Activated CD8-positive, alpha-beta memory T cell treated with anti-CD3 and anti-CD28 coated beads for 48 hours (primary cell): ENCODE data around the gene PAAF1.

Experiments used
- DNase-seq, 3 experiments: peaks; one replicate each; pipeline ENCODE4 v3.0.0-alpha.2; 2020; ENCODE audit warnings: low read depth in 2 of 3, low spot score in 2 of 3

The PAAF1 gene

GRCh38 chr11:73972187-73972586, 95.4 kb downstream of the PAAF1 start:
- no peak for DNase-seq

DNA sequence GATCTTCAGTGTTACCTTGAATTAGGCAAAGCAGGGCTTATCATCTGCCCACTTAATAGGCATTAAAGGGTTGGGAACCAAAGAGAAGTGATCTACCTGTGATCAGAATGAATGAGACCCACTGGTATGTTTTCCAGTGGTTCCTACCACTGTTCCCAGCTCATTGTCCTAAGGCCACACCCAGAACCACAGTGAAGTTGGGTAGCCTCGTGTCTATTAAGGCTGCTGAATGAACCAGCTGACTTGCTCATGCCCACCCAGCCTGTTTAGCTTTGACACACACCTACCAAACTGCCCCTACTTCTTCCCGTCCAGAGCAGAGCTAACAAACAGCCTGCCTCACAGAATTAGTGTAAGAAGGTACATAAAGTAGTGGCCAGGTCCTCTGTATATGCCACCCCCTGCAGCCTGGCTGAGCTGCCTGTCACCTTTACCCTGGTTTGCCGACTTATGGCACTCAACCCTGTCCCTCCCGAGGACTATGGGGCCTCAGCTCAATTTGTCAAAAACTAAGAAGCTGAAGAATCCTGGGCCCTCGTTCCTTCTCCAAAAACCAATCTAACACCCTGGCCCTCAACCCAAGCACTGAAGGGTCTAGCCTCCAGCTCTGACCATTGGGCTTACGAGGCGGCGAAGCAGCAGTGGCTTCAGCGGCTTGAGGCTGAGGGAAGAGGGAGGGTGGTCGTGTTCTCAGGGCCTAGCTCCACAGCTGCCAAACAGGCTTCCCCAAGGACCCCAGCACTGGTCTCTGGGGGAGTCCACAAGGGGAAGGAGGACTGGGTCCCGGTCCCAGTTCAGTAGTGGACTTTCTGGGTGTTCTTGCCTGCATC, 96.0 kb downstream of the PAAF1 start:
- DNase-seq, result no peak

DNA sequence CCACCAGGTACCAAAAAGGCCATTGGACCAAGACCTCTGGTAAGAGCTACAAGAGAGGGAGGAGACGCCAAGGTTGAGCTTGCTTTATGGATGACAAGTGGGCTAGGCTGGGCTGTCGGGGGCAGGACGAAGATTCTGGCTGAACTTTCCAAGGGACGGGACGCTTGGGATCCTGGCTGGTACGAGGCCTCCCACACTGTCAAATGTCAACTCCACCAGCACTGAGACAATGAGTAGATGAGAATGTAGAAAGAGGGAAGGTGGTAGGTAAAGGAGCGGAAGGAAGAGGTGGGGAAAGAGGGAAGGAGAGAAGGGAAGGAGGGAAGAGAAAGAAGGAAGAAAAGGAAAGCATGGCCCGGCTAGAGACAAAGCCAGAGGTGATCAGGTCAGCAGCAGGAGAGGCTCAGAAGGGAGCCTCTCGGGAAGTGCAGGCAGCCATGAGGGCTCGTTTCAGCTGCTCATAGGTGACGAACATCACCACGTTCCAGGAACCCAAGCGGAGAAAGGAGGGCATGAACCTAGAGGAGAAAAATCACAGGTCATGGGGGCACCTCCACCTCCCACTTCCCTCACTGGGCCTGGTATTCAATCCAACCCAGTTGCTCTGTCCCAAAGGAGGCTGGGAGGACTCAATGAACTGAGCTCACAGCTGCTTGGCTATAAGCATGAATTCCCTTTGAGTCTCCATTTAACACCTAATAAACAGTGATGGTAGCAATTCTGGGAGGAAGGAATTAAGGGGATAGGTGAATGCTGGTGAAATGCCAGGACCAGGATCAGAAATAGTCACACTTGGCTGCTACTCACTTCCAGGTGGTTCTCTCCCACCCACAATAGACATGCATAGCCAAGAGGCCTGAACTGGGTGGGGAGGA, 98.0 kb downstream of the PAAF1 start:
- no peak for DNase-seq

DNA sequence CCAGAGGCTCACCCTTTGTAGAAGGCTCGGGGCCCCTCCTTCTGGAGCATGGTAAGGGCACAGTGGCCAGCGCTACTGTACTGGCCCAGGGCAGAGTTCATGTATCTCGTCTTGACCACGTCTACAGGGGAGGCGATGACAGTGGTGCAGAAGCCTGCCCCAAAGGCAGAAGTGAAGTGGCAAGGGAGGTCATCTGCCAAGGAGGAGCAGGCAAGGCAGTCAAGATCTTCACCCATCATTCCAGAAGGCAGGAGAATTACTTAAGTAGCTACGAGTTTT, 98.6 kb downstream of the PAAF1 start:
- no peak for DNase-seq

GRCh38 chr11:73976451-73977151, 99.8 kb downstream of the PAAF1 start:
- DNase-seq, result no peak

GRCh38 chr11:73977856-73978519, 101.2 kb downstream of the PAAF1 start:
- DNase-seq, result no peak

GRCh38 chr11:73978576-73979086, 101.8 kb downstream of the PAAF1 start:
- no peak for DNase-seq

DNA sequence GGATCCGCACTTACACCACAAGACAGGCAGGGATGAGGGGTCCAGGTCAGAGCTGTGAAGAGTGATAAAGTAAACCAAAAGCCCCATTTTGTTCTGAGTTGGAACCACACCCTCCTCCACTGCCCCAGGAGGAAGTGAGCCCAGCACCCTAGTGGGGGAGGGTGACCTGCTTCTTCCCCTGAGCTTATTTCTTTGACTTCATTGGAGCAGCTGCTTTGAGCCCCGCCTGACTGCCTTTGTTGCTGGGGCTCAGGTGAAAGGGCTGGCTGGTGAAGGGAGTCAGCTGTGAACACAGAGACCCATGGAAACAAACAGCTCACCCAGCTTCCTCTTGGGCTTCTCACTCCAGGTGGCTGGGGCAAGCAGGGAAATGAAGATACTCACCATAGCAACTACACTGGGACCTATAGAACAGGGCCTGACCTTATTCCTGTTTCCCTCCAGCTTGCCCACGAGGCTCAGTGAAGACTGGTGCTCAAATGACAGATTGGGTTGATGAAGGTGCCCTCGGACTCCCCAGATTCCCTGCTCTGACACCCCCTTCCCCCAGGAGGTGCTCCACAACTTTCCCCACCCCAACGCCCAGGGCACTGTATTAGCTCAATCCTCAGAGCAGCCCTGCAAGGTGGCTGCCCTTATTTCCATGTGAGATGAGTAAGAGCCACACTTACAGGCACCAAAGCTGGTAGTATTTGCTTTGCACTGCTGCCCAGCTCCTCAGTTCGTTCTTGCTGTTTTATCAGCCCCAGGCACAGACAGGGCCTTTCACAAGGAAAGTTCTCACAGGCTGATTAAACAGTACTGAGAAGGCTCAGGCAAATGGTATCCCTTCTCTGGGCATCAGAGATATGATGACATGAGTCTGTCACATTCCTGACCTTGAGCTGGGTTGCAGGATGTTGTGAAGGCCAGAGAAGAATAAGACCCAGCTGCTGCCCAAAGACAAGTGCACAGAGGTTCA, 103.5 kb downstream of the PAAF1 start:
- no peak for DNase-seq
